ENCODE measurements around the gene PLEKHM2.

DNA sequence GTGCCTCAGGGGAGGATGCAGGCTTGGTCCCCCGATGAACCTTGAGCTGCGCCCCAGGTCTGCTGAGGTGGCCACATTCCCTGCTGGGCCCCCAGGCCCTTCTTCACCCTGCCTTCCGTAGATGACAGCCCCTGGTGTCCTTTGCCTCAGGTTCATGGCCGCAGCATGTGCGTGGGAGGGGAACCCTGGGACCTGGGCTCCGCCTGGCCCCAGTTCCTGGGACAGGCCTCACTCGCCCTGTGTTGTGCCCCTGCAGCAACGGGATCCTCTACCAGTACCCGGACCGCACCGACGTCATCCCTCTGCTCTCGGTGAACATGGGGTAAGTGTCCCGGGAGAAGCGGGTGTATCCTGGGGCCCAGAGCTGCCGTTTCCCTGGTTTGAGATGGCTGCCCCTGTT, 46.8 kb downstream of the PLEKHM2 start:
- TF ChIP-seq, protein P1, sequence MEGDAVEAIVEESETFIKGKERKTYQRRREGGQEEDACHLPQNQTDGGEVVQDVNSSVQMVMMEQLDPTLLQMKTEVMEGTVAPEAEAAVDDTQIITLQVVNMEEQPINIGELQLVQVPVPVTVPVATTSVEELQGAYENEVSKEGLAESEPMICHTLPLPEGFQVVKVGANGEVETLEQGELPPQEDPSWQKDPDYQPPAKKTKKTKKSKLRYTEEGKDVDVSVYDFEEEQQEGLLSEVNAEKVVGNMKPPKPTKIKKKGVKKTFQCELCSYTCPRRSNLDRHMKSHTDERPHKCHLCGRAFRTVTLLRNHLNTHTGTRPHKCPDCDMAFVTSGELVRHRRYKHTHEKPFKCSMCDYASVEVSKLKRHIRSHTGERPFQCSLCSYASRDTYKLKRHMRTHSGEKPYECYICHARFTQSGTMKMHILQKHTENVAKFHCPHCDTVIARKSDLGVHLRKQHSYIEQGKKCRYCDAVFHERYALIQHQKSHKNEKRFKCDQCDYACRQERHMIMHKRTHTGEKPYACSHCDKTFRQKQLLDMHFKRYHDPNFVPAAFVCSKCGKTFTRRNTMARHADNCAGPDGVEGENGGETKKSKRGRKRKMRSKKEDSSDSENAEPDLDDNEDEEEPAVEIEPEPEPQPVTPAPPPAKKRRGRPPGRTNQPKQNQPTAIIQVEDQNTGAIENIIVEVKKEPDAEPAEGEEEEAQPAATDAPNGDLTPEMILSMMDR (IDR thresholded peaks at IDR 0.05; ENCODE audit: insufficient read depth, low read length) = no peak
- TF ChIP-seq GABPA (IDR thresholded peaks at IDR 0.05; ENCODE audit: low read depth) = no peak
- TF ChIP-seq POLR2AphosphoS5 (IDR thresholded peaks at IDR 0.05; ENCODE audit: low read depth) = no peak
- TF ChIP-seq, protein P2, sequence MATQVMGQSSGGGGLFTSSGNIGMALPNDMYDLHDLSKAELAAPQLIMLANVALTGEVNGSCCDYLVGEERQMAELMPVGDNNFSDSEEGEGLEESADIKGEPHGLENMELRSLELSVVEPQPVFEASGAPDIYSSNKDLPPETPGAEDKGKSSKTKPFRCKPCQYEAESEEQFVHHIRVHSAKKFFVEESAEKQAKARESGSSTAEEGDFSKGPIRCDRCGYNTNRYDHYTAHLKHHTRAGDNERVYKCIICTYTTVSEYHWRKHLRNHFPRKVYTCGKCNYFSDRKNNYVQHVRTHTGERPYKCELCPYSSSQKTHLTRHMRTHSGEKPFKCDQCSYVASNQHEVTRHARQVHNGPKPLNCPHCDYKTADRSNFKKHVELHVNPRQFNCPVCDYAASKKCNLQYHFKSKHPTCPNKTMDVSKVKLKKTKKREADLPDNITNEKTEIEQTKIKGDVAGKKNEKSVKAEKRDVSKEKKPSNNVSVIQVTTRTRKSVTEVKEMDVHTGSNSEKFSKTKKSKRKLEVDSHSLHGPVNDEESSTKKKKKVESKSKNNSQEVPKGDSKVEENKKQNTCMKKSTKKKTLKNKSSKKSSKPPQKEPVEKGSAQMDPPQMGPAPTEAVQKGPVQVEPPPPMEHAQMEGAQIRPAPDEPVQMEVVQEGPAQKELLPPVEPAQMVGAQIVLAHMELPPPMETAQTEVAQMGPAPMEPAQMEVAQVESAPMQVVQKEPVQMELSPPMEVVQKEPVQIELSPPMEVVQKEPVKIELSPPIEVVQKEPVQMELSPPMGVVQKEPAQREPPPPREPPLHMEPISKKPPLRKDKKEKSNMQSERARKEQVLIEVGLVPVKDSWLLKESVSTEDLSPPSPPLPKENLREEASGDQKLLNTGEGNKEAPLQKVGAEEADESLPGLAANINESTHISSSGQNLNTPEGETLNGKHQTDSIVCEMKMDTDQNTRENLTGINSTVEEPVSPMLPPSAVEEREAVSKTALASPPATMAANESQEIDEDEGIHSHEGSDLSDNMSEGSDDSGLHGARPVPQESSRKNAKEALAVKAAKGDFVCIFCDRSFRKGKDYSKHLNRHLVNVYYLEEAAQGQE (IDR thresholded peaks at IDR 0.05; ENCODE audit: insufficient replicate concordance, low read depth) = no peak
- TF ChIP-seq SPI1 (IDR thresholded peaks at IDR 0.05; ENCODE audit: borderline replicate concordance, low read depth) = no peak

All from HL-60 (cell line).